GM12878 (cell line): ENCODE measurements around the gene WFIKKN1. TPM values are rescaled to one million over a fixed set of nuclear protein-coding genes. Genes with fewer than 3 reads are reported as not detected.
A peak's percentile ranks its signal among the peaks of the same experiment; 100 is the strongest.

Experiments used
- ATF2 ChIP-seq: IDR thresholded peaks from 2 replicates; pipeline ENCODE4 v1.6.1; 2012; ENCODE audit warnings: low read length, inconsistent platforms
- BMI1 ChIP-seq: fragments of 450-650 bp; IDR thresholded peaks from 2 replicates; pipeline ENCODE4 v1.6.1; 2016; ENCODE audit warnings: mild to moderate bottlenecking, moderate library complexity, borderline replicate concordance
- BRCA1 ChIP-seq: IDR thresholded peaks from 2 replicates; pipeline ENCODE4 v1.6.1; 2011; ENCODE audit warnings: low read depth, low read length, improper control_type of control experiment
- CEBPZ ChIP-seq: fragments of 150-350 bp; IDR thresholded peaks from 2 replicates; pipeline ENCODE4 v1.6.1; 2016; ENCODE audit warnings: low read depth, low read length
- ESRRA ChIP-seq: IDR thresholded peaks from 2 replicates; pipeline ENCODE4 v1.6.1; 2012; ENCODE audit warnings: mild to moderate bottlenecking, low read length, improper control_type of control experiment
- FOXM1 ChIP-seq: IDR thresholded peaks from 2 replicates; pipeline ENCODE4 v1.6.1; 2012; ENCODE audit warnings: low read depth, mild to moderate bottlenecking, inconsistent platforms, low read length, moderate library complexity
- IRF3 ChIP-seq: fragments of 450-650 bp; IDR thresholded peaks from 2 replicates; pipeline ENCODE4 v1.6.1; 2014; ENCODE audit warnings: mild to moderate bottlenecking
- LARP7 ChIP-seq: fragments of 450-650 bp; IDR thresholded peaks from 2 replicates; pipeline ENCODE4 v1.6.1; 2017; ENCODE audit warnings: mild to moderate bottlenecking
- MTA3 ChIP-seq: IDR thresholded peaks from 2 replicates; pipeline ENCODE4 v1.6.1; 2012; ENCODE audit warnings: low read length, inconsistent platforms, borderline replicate concordance
- MYC ChIP-seq: IDR thresholded peaks from 2 replicates; pipeline ENCODE4 v1.6.1; 2011; ENCODE audit warnings: mild to moderate bottlenecking, low read length, moderate library complexity, inconsistent platforms; ENCODE audit not compliant: insufficient read depth, insufficient replicate concordance, insufficient read length, severe bottlenecking
- NFIC ChIP-seq: IDR thresholded peaks from 2 replicates; pipeline ENCODE4 v1.6.1; 2012; ENCODE audit warnings: low read depth, mild to moderate bottlenecking, inconsistent platforms, low read length, moderate library complexity
- NR2C1 ChIP-seq: fragments of 450-650 bp; IDR thresholded peaks from 2 replicates; pipeline ENCODE4 v1.6.1; 2017; ENCODE audit warnings: antibody characterized with exemption, mild to moderate bottlenecking, moderate library complexity
- POLR2AphosphoS5 ChIP-seq: IDR thresholded peaks from 2 replicates; pipeline ENCODE4 v1.6.1; 2011; ENCODE audit warnings: mild to moderate bottlenecking, low read length, inconsistent platforms
- RFX5 ChIP-seq: IDR thresholded peaks from 2 replicates; pipeline ENCODE4 v1.6.1; 2011; ENCODE audit warnings: low read depth, low read length, improper control_type of control experiment
- SIX5 ChIP-seq: IDR thresholded peaks from 2 replicates; pipeline ENCODE4 v1.6.1; 2011; ENCODE audit warnings: mild to moderate bottlenecking, low read depth, low read length, moderate library complexity; ENCODE audit not compliant: severe bottlenecking
- SMC3 ChIP-seq: IDR thresholded peaks from 2 replicates; pipeline ENCODE4 v1.6.1; 2011; ENCODE audit warnings: low read length, improper control_type of control experiment, borderline replicate concordance
- SP1 ChIP-seq: IDR thresholded peaks from one replicate; pipeline ENCODE4 v1.6.1; 2011; ENCODE audit warnings: low read depth, low read length
- TARDBP ChIP-seq: IDR thresholded peaks from 2 replicates; pipeline ENCODE4 v1.6.1; 2016; ENCODE audit warnings: borderline replicate concordance
- TBL1XR1 ChIP-seq: IDR thresholded peaks from 2 replicates; pipeline ENCODE4 v1.6.1; 2012; ENCODE audit warnings: low read depth, low read length, improper control_type of control experiment
- USF1 ChIP-seq: IDR thresholded peaks from 2 replicates; pipeline ENCODE4 v1.6.1; 2011; ENCODE audit warnings: borderline replicate concordance, low read depth, mild to moderate bottlenecking, moderate library complexity, mixed read lengths, low read length; ENCODE audit not compliant: insufficient read depth; ENCODE audit errors: extremely low read length
- ZBTB33 ChIP-seq: fragments of 450-650 bp; IDR thresholded peaks from 2 replicates; pipeline ENCODE4 v1.6.1; 2017; ENCODE audit warnings: mild to moderate bottlenecking
- ZZZ3 ChIP-seq: IDR thresholded peaks from 2 replicates; pipeline ENCODE4 v1.6.1; 2011; ENCODE audit warnings: low read depth; ENCODE audit not compliant: control insufficient read depth, insufficient read length
- polyA plus RNA-seq, 11 experiments: library from polyadenylated mRNA; depleted of rRNA in 4 of 11; unstranded in 6 of 11; stranded (reverse) in 5 of 11; fragments of >200 nt; fragmentation: Nextera tagmentation in 4 of 11; fragmentation: Illumina TruSeq in 1 of 11; extraction: Ambion mirVana in 4 of 11; extraction: Trizol in 1 of 11; gene quantifications; 1 replicate in 1 of 11; 2 replicates in 10 of 11; pipeline versions ENCODE4 v1.2.1 to v1.2.3, GENCODE V29; 2011 to 2016; ENCODE audit warnings: inconsistent platforms in 2 of 11, missing spikeins in 2 of 11, low read depth in 1 of 11
- total RNA-seq, 4 experiments: library from RNA; depleted of rRNA in 3 of 4; stranded (reverse); fragments of >200 nt in 3 of 4; fragmentation: Illumina TruSeq in 1 of 4; extraction: Trizol in 1 of 4; gene quantifications; 2 replicates each; pipeline versions ENCODE4 v1.2.1 to v1.2.3, GENCODE V29; 2013 to 2021

Gene WFIKKN1
- total and polyA plus RNA-seq, 10 of the 15 experiments (the other 5 are each of a cell fraction or from before 2014, with no cell fraction given) = 0.01 to 0.41 (median 0.05) TPM; not detected in 2

GRCh38 chr16:667780-668518 lies 37.2 kb downstream of the WFIKKN1 start, which contains the start of gene RHOT2 (continued):
- TF ChIP-seq POLR2AphosphoS5 = peak; percentile 79; the same call in 1 of the 2 replicates
- no peak for TF ChIP-seq MTA3
- TF ChIP-seq USF1 = no peak
- TF ChIP-seq TBL1XR1 = no peak; the same call in 1 of the 2 replicates
- no peak for TF ChIP-seq NFIC
- TF ChIP-seq ZBTB33 = peak; percentile 81; the same call in 1 of the 2 replicates
- TF ChIP-seq ATF2 = no peak
- TF ChIP-seq SIX5 = peak; percentile 47
- no peak for TF ChIP-seq IRF3
- peak; percentile 34 for TF ChIP-seq SMC3
- TF ChIP-seq RFX5 = no peak
- TF ChIP-seq ESRRA = no peak; the same call in 1 of the 2 replicates
- TF ChIP-seq TARDBP = 0 out of 2 replicates have a peak, but pooled peaks have one; percentile 70
- TF ChIP-seq ZZZ3 = no peak
- no peak for TF ChIP-seq FOXM1
- no peak for TF ChIP-seq BRCA1
- no peak for TF ChIP-seq BMI1
- TF ChIP-seq NR2C1 = peak; percentile 86
- TF ChIP-seq CEBPZ = no peak
- peak; percentile 72 for TF ChIP-seq SP1
- TF ChIP-seq MYC = peak; percentile 31
- peak; percentile 93 for TF ChIP-seq LARP7
